ENCODE measurements around the gene HDHD5.

GRCh38 chr22:17096071-17096470, 63.0 kb downstream of the HDHD5 start:
- TF ChIP-seq CTCF (IDR thresholded peaks at IDR 0.05; ENCODE audit: insufficient read depth, low read length, poor library complexity, severe bottlenecking) (no peak), EZH2phosphoT487 (conservative IDR thresholded peaks at IDR 0.05; ENCODE audit: low read length) (no peak)

All from SU-DHL-6 (cell line).